K562 (cell line): Measurements from ENCODE around the gene INSYN2B. TPM values are rescaled to one million over a fixed set of nuclear protein-coding genes. Genes with fewer than 3 reads are reported as not detected.

Source experiments
- ATAC-seq: fragments of 200-7000 bp; cut with Tn5 transposase; 3 replicates; pipeline ENCODE4 v1.9.1; 2020; ENCODE audit warnings: moderate library complexity
- BruUV-seq: library from RNA; stranded (reverse); fragments of 400-500 nt; replicated peaks from 2 replicates; lab custom pipeline; 2021; lab: Mats Ljungman, UMichigan
- CTCF ChIA-PET: fragments of 300-600 bp; formaldehyde crosslinking; extraction: SDS; loops from one replicate; lab custom pipeline; 2021; ENCODE audit warnings: low intra/inter-chr PET ratio; lab: Yijun Ruan, JAX
- POLR2A ChIA-PET: fragments of 300-600, 350-650 bp; sonication (Branson Sonifier 250); formaldehyde crosslinking; extraction: SDS; loops from one replicate; lab custom pipeline; 2021; ENCODE audit warnings: antibody characterized with exemption, inconsistent platforms; lab: Yijun Ruan, JAX
- DNase-seq, 4 experiments: peaks; one replicate each; pipeline versions ENCODE4 v3.0.0 to v3.0.0-alpha.2; 2011 to 2018; ENCODE audit warnings: low spot score in 3 of 4, mixed read lengths in 3 of 4; ENCODE audit errors: extremely low read depth in 1 of 4
- FAIRE-seq: peaks from 2 replicates; lab custom pipeline; 2011; peaks lifted over from hg19 to GRCh38; lab: Jason Lieb, UNC
- H2AFZ ChIP-seq: 2 replicates; pipeline ENCODE4 v1.6.0; 2011; ENCODE audit warnings: low read depth, low read length, control low read depth, inconsistent platforms
- H3K27ac ChIP-seq: fragments of 200-600 bp; 3 replicates; pipeline ENCODE4 v1.8.0; 2011; ENCODE audit warnings: low read depth, mild to moderate bottlenecking, control low read depth, inconsistent platforms, low read length, moderate library complexity, mixed read lengths; ENCODE audit errors: extremely low read depth
- H3K27me3 ChIP-seq, 2 experiments: fragments of 300-600 bp in 1 of 2; 2 replicates in 1 of 2; 3 replicates in 1 of 2; pipeline versions ENCODE4 v1.6.0 to v1.8.0; 2011; ENCODE audit warnings: inconsistent platforms in 2 of 2, low read length in 2 of 2, mild to moderate bottlenecking in 1 of 2, mixed read lengths in 1 of 2, moderate library complexity in 1 of 2; ENCODE audit not compliant: control insufficient read depth in 2 of 2, insufficient read depth in 2 of 2
- H3K36me3 ChIP-seq: fragments of 300-600 bp; 3 replicates; pipeline ENCODE4 v1.8.0; 2011; ENCODE audit warnings: mild to moderate bottlenecking, low read length, inconsistent platforms; ENCODE audit not compliant: control insufficient read depth, insufficient read depth
- H3K4me1 ChIP-seq, 2 experiments: fragments of 200-600 bp in 1 of 2; replicated peaks in 1 of 2; 2 replicates in 1 of 2; 3 replicates in 1 of 2; pipeline versions ENCODE4 v1.5.1 to v1.8.0; 2011; ENCODE audit warnings: inconsistent platforms in 2 of 2, low read length in 2 of 2, mild to moderate bottlenecking in 1 of 2, mixed read lengths in 1 of 2, moderate library complexity in 1 of 2; ENCODE audit not compliant: control insufficient read depth in 2 of 2, insufficient read depth in 2 of 2
- H3K4me2 ChIP-seq: 2 replicates; pipeline ENCODE4 v1.6.1; 2011; ENCODE audit warnings: low read length, control low read depth, inconsistent platforms, mixed read lengths; ENCODE audit not compliant: insufficient read depth
- H3K4me3 ChIP-seq: fragments of 200-600 bp; sonication (generic), shearing (Covaris generic); 2 replicates; pipeline ENCODE4 v1.5.1; 2016; ENCODE audit warnings: control low read depth, inconsistent platforms
- H3K79me2 ChIP-seq: fragments of 200-600 bp; 3 replicates; pipeline ENCODE4 v1.8.0; 2011; ENCODE audit warnings: low read length, inconsistent platforms; ENCODE audit not compliant: control insufficient read depth, insufficient read depth
- H3K9ac ChIP-seq, 2 experiments: 2 replicates each; pipeline versions ENCODE4 v1.6.0 to v1.6.1; 2011; ENCODE audit warnings: low read depth in 2 of 2, low read length in 2 of 2, control low read depth in 1 of 2, inconsistent platforms in 1 of 2, mild to moderate bottlenecking in 1 of 2, mixed read lengths in 1 of 2; ENCODE audit not compliant: insufficient read depth in 1 of 2
- H3K9me1 ChIP-seq: one replicate; pipeline ENCODE4 v1.6.0; 2011; ENCODE audit warnings: inconsistent platforms, mild to moderate bottlenecking, low read length, moderate library complexity; ENCODE audit not compliant: control insufficient read depth, insufficient read depth
- H3K9me3 ChIP-seq: replicated peaks from 2 replicates; pipeline ENCODE4 v1.5.1; 2011; ENCODE audit warnings: low read depth, low read length, inconsistent platforms; ENCODE audit not compliant: control insufficient read depth, insufficient read depth
- H4K20me1 ChIP-seq: replicated peaks from 2 replicates; pipeline ENCODE4 v1.6.1; 2011; ENCODE audit warnings: low read length, inconsistent platforms, mixed read lengths; ENCODE audit not compliant: control insufficient read depth, insufficient read depth
- ATF7 ChIP-seq: fragments of 450-650 bp; IDR thresholded peaks from 2 replicates; pipeline ENCODE4 v1.7.1; 2014; ENCODE audit warnings: mild to moderate bottlenecking, moderate library complexity
- BCOR ChIP-seq: fragments of 450-650 bp; IDR thresholded peaks from 2 replicates; pipeline ENCODE4 v1.6.1; 2016
- C11orf30 ChIP-seq: fragments of 450-650 bp; IDR thresholded peaks from 2 replicates; pipeline ENCODE4 v1.6.1; 2016; ENCODE audit warnings: low read depth, mild to moderate bottlenecking
- NFXL1 ChIP-seq: fragments of 450-650 bp; formaldehyde crosslinking; IDR thresholded peaks from 2 replicates; pipeline ENCODE4 v1.4.0; 2021; ENCODE audit warnings: mild to moderate bottlenecking
- POLR2H ChIP-seq: IDR thresholded peaks from 2 replicates; pipeline ENCODE4 v1.6.1; 2016; ENCODE audit warnings: missing genetic modification characterization, low read depth, mild to moderate bottlenecking, control low read depth, missing compliant biosample characterization, moderate library complexity
- TFE3 ChIP-seq: fragments of 450-650 bp; formaldehyde crosslinking; IDR thresholded peaks from 2 replicates; pipeline ENCODE4 v1.4.0; 2020; ENCODE audit warnings: mild to moderate bottlenecking, mixed read lengths
- ZNF311 ChIP-seq: fragments of 250-450 bp; sonication (Bioruptor Pico); IDR thresholded peaks from 2 replicates; pipeline ENCODE4 v1.4.0; 2020; ENCODE audit warnings: mild to moderate bottlenecking, moderate library complexity
- ZNF449 ChIP-seq: fragments of 250-450 bp; sonication (Bioruptor Pico); IDR thresholded peaks from 2 replicates; pipeline ENCODE4 v1.8.0; 2022; ENCODE audit warnings: moderate library complexity, mild to moderate bottlenecking, inconsistent platforms
- WGBS: fragments of 100-300 bp; shearing (Covaris generic); methylation state at CpG from one replicate; pipeline ENCODE4 v1.1.6; 2016; ENCODE audit warnings: low coverage, mixed read lengths; ENCODE audit not compliant: insufficient coverage; ENCODE audit errors: missing lambda C conversion rate; 5-methylcytosine and 5-hydroxymethylcytosine counted together
- in situ Hi-C: fragments of 300-500 bp; cut with MboI; formaldehyde crosslinking; loops from 4 replicates; pipeline ENCODE4 v1.15.0; 2018; ENCODE audit warnings: inconsistent platforms, mixed read lengths
- intact Hi-C: fragments of 100-400 bp; cut with micrococcal nuclease; formaldehyde crosslinking; loops from 2 replicates; pipeline ENCODE4 v1.14.2; 2022
- polyA plus RNA-seq, 8 experiments: library from polyadenylated mRNA; depleted of rRNA in 4 of 8; stranded (reverse) in 5 of 8; unstranded in 3 of 8; fragments of >200 nt; fragmentation: Nextera tagmentation in 2 of 8; fragmentation: Illumina TruSeq in 1 of 8; extraction: Ambion mirVana in 2 of 8; extraction: Trizol in 1 of 8; gene quantifications; 2 replicates each; pipeline versions ENCODE4 v1.2.1 to v1.2.3, GENCODE V29; 2011 to 2014; ENCODE audit warnings: inconsistent platforms in 1 of 8, missing spikeins in 1 of 8
- total RNA-seq, 7 experiments: library from RNA; depleted of rRNA in 6 of 7; stranded (reverse); fragments of >200 nt in 6 of 7; fragmentation: Illumina TruSeq in 2 of 7; extraction: Trizol in 2 of 7; gene quantifications; 2 replicates each; pipeline versions ENCODE4 v1.2.1 to v1.2.3, GENCODE V29; 2011 to 2021; ENCODE audit warnings: low replicate concordance in 1 of 7
- TF ChIP-seq, protein P1 (sequence below), 2 experiments: fragments of 450-650 bp; IDR thresholded peaks; 2 replicates each; pipeline ENCODE4 v1.6.1; 2016

Gene INSYN2B
- total and polyA plus RNA-seq, 9 of the 15 experiments (the other 6 are each of a cell fraction or from before 2014, with no cell fraction given), result not detected

GRCh38 chr5:169860585-169860984 lies 119.7 kb downstream of the INSYN2B start:
- no peaks in the 10 kb centered on the region for H3K79me2 ChIP-seq
- intact Hi-C loops (no loop called here), in situ Hi-C loops (no loop called here)
- H3K27me3 ChIP-seq, result no peaks in the 10 kb centered on the region; a peak in 1 of 5 replicates
- WGBS, result 4% methylated on average over 3 of the region's 3 CpGs
- BruUV-seq, result no TSS peak
- no peak overlapping the region for H3K4me2 ChIP-seq
- TF ChIP-seq TFE3 (CRISPR knock-in tag) (peak; percentile 20; the same call in 1 of the 2 replicates), POLR2H (tag) (no peak)
- DNase-seq (no peak), FAIRE-seq (no peak), ATAC-seq (no peak)
- H4K20me1 ChIP-seq, result no peaks in the 10 kb centered on the region
- ChIA-PET POLR2A (interaction anchor here (1.0 kb wide), 1 partner anchor 940 kb away, joined by 3 read pairs; no protein-coding TSS in a partner anchor), CTCF (no interaction called here)
- H3K4me3 ChIP-seq, result no peak overlapping the region
- no peak overlapping the region for H3K27ac ChIP-seq
- no peaks in the 10 kb centered on the region for H3K9me1 ChIP-seq
- H2AFZ ChIP-seq, result no peak overlapping the region
- no peak overlapping the region for H3K9ac ChIP-seq
- no peaks in the 10 kb centered on the region for H3K4me1 ChIP-seq
- H3K36me3 ChIP-seq, result no peaks in the 10 kb centered on the region
- no peaks in the 10 kb centered on the region for H3K9me3 ChIP-seq

GRCh38 chr5:169856571-169856970 lies 123.7 kb downstream of the INSYN2B start:
- POLR2A ChIA-PET, result interaction anchor here (0.6 kb wide), 1 partner anchor 1189 kb away, joined by 3 read pairs; no protein-coding TSS in a partner anchor
- TF ChIP-seq NFXL1 (CRISPR knock-in tag) (no peak), C11orf30 (peak; percentile 88), ZNF311 (CRISPR knock-in tag) (no peak), ZNF449 (CRISPR knock-in tag) (no peak), ATF7 (no peak), BCOR (no peak)
- TF ChIP-seq, protein P1, sequence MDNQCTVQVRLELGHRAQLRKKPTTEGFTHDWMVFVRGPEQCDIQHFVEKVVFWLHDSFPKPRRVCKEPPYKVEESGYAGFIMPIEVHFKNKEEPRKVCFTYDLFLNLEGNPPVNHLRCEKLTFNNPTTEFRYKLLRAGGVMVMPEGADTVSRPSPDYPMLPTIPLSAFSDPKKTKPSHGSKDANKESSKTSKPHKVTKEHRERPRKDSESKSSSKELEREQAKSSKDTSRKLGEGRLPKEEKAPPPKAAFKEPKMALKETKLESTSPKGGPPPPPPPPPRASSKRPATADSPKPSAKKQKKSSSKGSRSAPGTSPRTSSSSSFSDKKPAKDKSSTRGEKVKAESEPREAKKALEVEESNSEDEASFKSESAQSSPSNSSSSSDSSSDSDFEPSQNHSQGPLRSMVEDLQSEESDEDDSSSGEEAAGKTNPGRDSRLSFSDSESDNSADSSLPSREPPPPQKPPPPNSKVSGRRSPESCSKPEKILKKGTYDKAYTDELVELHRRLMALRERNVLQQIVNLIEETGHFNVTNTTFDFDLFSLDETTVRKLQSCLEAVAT (IDR thresholded peaks at IDR 0.05), result no peak

More at GRCh38 chr5:169856571-169856970, 123.7 kb downstream of the INSYN2B start:
- no peak overlapping the region for H2AFZ ChIP-seq
- intact Hi-C loops (no loop called here), in situ Hi-C loops (no loop called here)
- no peaks in the 10 kb centered on the region for H3K79me2 ChIP-seq
- no peak overlapping the region for H3K9ac ChIP-seq
- H3K4me2 ChIP-seq, result no peak overlapping the region
- H3K27me3 ChIP-seq, result no peaks in the 10 kb centered on the region
- no peaks in the 10 kb centered on the region for H3K4me1 ChIP-seq
- H4K20me1 ChIP-seq, result no peaks in the 10 kb centered on the region
- CTCF ChIA-PET, result no interaction called here
- H3K4me3 ChIP-seq, result no peak overlapping the region
- DNase-seq (peak; percentile 10 to 37 (median 18)), ATAC-seq (peak; percentile 44; the same call in 1 of the 3 replicates), FAIRE-seq (peak; percentile 86)
- H3K36me3 ChIP-seq, result no peaks in the 10 kb centered on the region
- H3K27ac ChIP-seq, result no peak overlapping the region
- H3K9me1 ChIP-seq, result no peaks in the 10 kb centered on the region
- BruUV-seq, result no TSS peak
- no peaks in the 10 kb centered on the region for H3K9me3 ChIP-seq
- WGBS, result 9% methylated on average over 2 of the region's 2 CpGs
